Heart left ventricle (tissue), 16 donors: ENCODE measurements around the gene SLC16A4. TPM values are rescaled to one million over a fixed set of nuclear protein-coding genes. Genes with fewer than 3 reads are reported as not detected.
"Not testable (repeated sequence)": the region's sequence is repeated elsewhere in the genome, so short reads cannot be mapped to it uniquely, and the experiment has no call there.

ENCODE experiments used
- ATAC-seq, 4 donors: fragments of 200-7000 bp; cut with Tn5 transposase; one replicate each; pipeline ENCODE4 v1.9.1; 2020 to 2022; ENCODE audit warnings: moderate library complexity in 4 of 4, mild to moderate bottlenecking in 3 of 4, moderate number of reproducible peaks in 1 of 4
- DNase-seq, 5 donors: peaks; one replicate each; pipeline ENCODE4 v3.0.0-alpha.2; 2020
- H3K27ac ChIP-seq, 12 donors: fragments of 200-600 bp; sonication (generic) in 4 of 12; one replicate each; pipeline versions ENCODE4 v1.5.0 to v1.8.0; 2016 to 2022; ENCODE audit warnings: mild to moderate bottlenecking in 2 of 12
- H3K27me3 ChIP-seq, 9 donors: fragments of 200-600 bp; sonication (generic) in 2 of 9; one replicate each; pipeline versions ENCODE4 v1.5.1 to v1.8.0; 2016 to 2022; ENCODE audit warnings: mild to moderate bottlenecking in 3 of 9
- H3K36me3 ChIP-seq, 9 donors: fragments of 200-600 bp; sonication (generic) in 2 of 9; one replicate each; pipeline versions ENCODE4 v1.5.0 to v1.8.0; 2018 to 2022; ENCODE audit warnings: mild to moderate bottlenecking in 2 of 9
- H3K4me1 ChIP-seq, 12 donors: fragments of 200-600 bp; sonication (generic) in 4 of 12; one replicate each; pipeline versions ENCODE4 v1.5.0 to v1.8.0; 2016 to 2022; ENCODE audit warnings: mild to moderate bottlenecking in 3 of 12
- H3K4me3 ChIP-seq, 12 donors: fragments of 200-600 bp; sonication (generic) in 4 of 12; one replicate each; pipeline versions ENCODE4 v1.5.0 to v1.8.0; 2017 to 2022; ENCODE audit warnings: mild to moderate bottlenecking in 9 of 12, moderate library complexity in 4 of 12
- H3K9me3 ChIP-seq, 12 donors: fragments of 200-600 bp; sonication (generic) in 4 of 12; one replicate each; pipeline versions ENCODE4 v1.5.0 to v1.8.0; 2016 to 2022; ENCODE audit warnings: mild to moderate bottlenecking in 1 of 12
- POLR2A ChIP-seq, 2 donors: fragments of 450-650 bp; IDR thresholded peaks; one replicate each; pipeline ENCODE4 v1.6.1; 2017; ENCODE audit warnings: antibody characterized with exemption in 2 of 2, mild to moderate bottlenecking in 2 of 2, moderate library complexity in 2 of 2
- whole genome bisulfite sequencing, 4 donors: extraction: QIAGEN DNeasy Blood & Tissue Kit in 2 of 4; methylation state at CpG; one replicate each; pipeline versions ENCODE4 v1.1.5 to v1.1.7; 2013 to 2018; 5-methylcytosine and 5-hydroxymethylcytosine counted together
- intact Hi-C, 10 donors: fragments of 100-400 bp; cut with DNase I; formaldehyde crosslinking; loops; one replicate each; pipeline versions ENCODE4 v1.11.1 to v1.14.2; 2022
- polyA plus RNA-seq, 2 donors: library from polyadenylated mRNA; stranded (reverse); fragments of 200-250 nt; gene quantifications; one replicate each; pipeline ENCODE4 v1.2.3, GENCODE V29; 2013
- total RNA-seq, 9 donors: library from RNA; depleted of rRNA in 2 of 9; stranded (reverse); fragments of >200 nt in 2 of 9; fragmentation: NEBNext Ultra II Directional in 3 of 9; extraction: Animal tissue kit (Norgen Biotek cat#: 25700) in 3 of 9; gene quantifications; one replicate each; pipeline versions ENCODE4 v1.1.0 to v1.2.4, GENCODE V29; 2016 to 2023
- TF ChIP-seq, protein P1 (sequence below), 12 donors: fragments of 200-600 bp; sonication (generic) in 4 of 12; IDR thresholded peaks; one replicate each; pipeline versions ENCODE4 v1.5.0 to v1.8.0; 2018 to 2022; ENCODE audit warnings: antibody characterized with exemption in 12 of 12, mild to moderate bottlenecking in 5 of 12
- donor health status: ischemic (EF 13 %, LVEDD 7.1; RV severe dilation, severe dysfunction).
- donor health status: healthy with polysubstance abuse.
- donor health status: DM: no; HTN: yes; CAD: no.
- donor health status: DM: no; HTN: no; CAD: no.
- donor health status: ischemic (EF 25% LVEDD 6.9; RV normal size, moderate dysfunction).
- donor health status: ischemic (EF 25% LVEDD 5.7; RV mildly dilated, moderate dysfunction).
- donor health status: healthy.
- donor health status: DM: yes; HTN: yes; CAD: no.
- donor health status: ischemic (EF 35%, LVEDD 5.7; RV mildly dilated, moderate dysfunction).
- donor health status: nonischemic (EF 11% LVEDD 7.7; RV severe dilation, severe dysfunction).
- donor health status: DM: yes; HTN: yes; CAD: no.
- donor health status: PGD.
- donor health status: ischemic (EF 29% LVEDD 5.4; RV normal size, mild dysfunction).
- donor health status: nonischemic (EF 23%, LVEDD 6.1; RV moderate dilation, normal function).

Gene SLC16A4
- total and polyA plus RNA-seq, 11 donors = 1.00 to 4.8 (median 2.0) TPM

DNA sequence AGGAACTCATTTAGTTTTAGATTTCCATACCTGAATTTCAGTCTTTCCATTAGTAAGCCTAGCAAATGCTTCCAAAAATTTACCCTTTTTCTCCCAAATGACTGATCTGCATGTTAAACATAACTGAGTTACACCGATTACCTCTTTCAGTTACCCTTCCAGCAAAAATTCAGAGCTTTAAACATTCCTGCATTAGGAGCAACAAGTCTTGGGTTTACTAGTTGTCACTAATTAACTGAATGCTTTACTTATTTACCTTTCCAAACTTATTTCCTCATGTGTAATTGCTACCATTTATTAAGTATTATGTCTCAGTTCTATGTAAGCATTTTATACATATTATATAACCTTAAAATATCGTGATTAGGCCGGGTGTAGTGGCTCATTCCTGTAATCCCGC lies 13.6 kb upstream of the SLC16A4 start:
- TF ChIP-seq, protein P1, sequence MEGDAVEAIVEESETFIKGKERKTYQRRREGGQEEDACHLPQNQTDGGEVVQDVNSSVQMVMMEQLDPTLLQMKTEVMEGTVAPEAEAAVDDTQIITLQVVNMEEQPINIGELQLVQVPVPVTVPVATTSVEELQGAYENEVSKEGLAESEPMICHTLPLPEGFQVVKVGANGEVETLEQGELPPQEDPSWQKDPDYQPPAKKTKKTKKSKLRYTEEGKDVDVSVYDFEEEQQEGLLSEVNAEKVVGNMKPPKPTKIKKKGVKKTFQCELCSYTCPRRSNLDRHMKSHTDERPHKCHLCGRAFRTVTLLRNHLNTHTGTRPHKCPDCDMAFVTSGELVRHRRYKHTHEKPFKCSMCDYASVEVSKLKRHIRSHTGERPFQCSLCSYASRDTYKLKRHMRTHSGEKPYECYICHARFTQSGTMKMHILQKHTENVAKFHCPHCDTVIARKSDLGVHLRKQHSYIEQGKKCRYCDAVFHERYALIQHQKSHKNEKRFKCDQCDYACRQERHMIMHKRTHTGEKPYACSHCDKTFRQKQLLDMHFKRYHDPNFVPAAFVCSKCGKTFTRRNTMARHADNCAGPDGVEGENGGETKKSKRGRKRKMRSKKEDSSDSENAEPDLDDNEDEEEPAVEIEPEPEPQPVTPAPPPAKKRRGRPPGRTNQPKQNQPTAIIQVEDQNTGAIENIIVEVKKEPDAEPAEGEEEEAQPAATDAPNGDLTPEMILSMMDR (IDR thresholded peaks at IDR 0.05) = no peak
- no peak for TF ChIP-seq POLR2A (IDR thresholded peaks at IDR 0.05)
- Histone ChIP-seq H3K27me3 (no peaks in the 10 kb centered on the region), H3K4me1 (peaks cover 0 to 25% (median 18%) of the 10 kb centered on the region in 12 donors), H3K9me3 (no peaks in the 10 kb centered on the region), H3K27ac (no peak overlapping the region), H3K4me3 (no peak overlapping the region), H3K36me3 (peaks cover 0 to 68% (median 64%) of the 10 kb centered on the region in 9 donors)
- DNase-seq (no peak), ATAC-seq (no peak)
- 88 to 94% (median 91%) methylated on average over 4 of the region's 4 CpGs for WGBS, 4 donors
- intact Hi-C loops = loop anchor here in 2 of 10 donors (2.0 to 10.0 kb wide), 2 partner anchors 62 to 370 kb away; partner anchors contain the start of gene STRIP1 (in 1 of the 2)

DNA sequence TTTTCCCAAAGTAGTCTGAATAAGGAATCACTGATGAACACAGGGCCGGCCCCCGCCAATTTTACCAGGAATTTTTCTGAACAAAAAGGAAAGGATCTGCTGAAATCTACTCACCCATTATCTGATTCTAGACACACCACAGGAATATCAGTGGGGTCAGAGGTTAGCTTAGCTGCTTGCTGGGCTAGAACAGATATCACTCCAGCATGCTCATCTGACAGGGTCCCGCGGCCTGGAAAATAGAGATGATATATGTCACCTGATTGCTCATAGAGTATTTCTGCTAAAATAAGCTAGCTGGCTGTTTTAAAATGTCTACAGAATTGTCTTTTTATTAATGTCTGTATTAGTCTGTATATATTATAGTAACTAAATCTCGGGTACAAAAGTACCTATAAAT lies 13.0 kb upstream of the SLC16A4 start:
- 93 to 95% (median 94%) methylated on average over 5 of the region's 5 CpGs for WGBS, 4 donors
- no peak for TF ChIP-seq POLR2A (IDR thresholded peaks at IDR 0.05)
- TF ChIP-seq, protein P1 (IDR thresholded peaks at IDR 0.05) = no peak
- ATAC-seq (no peak), DNase-seq (no peak)
- Histone ChIP-seq H3K27ac (no peak overlapping the region), H3K27me3 (no peaks in the 10 kb centered on the region), H3K4me3 (no peak overlapping the region), H3K9me3 (no peaks in the 10 kb centered on the region), H3K4me1 (peaks cover 0 to 24% (median 18%) of the 10 kb centered on the region in 12 donors), H3K36me3 (peaks cover 0 to 74% (median 70%) of the 10 kb centered on the region in 9 donors)
- intact Hi-C loops = loop anchor here in 2 of 10 donors (2.0 to 10.0 kb wide), 2 partner anchors 61 to 369 kb away; partner anchors contain the start of gene STRIP1 (in 1 of the 2)

DNA sequence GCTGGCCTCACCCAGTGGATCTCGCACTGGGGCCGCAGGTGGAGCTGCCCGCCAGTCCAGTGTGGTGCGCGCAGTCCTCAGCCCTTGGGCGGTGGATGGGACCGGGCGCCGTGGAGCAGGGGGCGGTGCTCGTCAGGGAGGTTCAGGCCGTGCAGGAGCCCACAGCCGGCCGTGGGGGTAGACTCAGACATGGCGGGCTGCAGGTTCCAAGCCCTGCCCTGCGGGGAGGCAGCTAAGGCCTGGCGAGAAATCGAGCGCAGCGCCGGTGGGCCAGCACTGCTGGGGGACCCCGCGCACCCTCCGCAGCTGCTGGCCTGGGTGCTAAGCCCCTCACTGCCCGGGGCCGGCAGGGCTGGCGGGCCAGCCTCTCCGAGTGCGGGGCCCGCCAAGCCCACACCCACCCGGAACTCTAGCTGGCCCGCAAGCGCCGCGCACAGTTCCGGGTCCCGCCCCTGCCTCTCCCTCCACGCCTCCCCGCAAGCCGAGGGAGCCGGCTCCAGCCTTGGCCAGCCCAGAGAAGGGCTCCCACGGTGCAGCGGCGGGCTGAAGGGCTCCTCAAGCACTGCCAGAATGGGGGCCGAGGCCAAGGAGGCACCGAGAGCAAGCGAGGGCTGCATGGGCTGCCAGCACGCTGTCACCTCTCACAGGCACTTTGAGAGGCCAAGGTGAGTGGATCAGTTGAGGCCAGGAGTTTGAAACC lies 5.6 kb upstream of the SLC16A4 start:
- intact Hi-C loops, H3K4me1 ChIP-seq, H3K4me3 ChIP-seq, DNase-seq, H3K9me3 ChIP-seq, H3K27ac ChIP-seq, ATAC-seq, H3K27me3 ChIP-seq: not testable (repeated sequence)
- H3K36me3 ChIP-seq = peaks cover 0 to 67% (median 35%) of the 10 kb centered on the region in 9 donors
- WGBS, 4 donors = 94 to 99% (median 97%) methylated on average over 18 to 48 of the region's 48 CpGs

DNA sequence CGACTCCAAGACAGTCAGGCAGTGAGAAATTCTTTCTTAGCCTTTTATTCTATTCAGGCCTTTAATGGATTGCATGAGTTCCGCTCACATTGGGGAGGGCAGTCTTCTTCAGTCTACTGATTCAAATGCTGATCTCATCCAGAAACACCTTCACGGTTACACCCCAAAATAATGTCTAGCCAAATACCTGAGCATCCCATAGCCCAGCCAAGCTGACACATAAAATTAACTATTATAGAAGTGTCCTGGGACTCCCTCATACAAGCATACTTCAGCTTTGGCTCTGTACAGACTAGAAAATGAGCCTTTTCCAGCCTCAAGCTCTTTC lies 3.6 kb upstream of the SLC16A4 start:
- DNase-seq (no peak), ATAC-seq (no peak)
- Histone ChIP-seq H3K36me3 (peaks cover 0 to 47% (median 16%) of the 10 kb centered on the region in 9 donors), H3K9me3 (no peaks in the 10 kb centered on the region), H3K4me1 (peaks cover 0 to 4% (median 0%) of the 10 kb centered on the region in 12 donors), H3K4me3 (no peak overlapping the region), H3K27me3 (no peaks in the 10 kb centered on the region), H3K27ac (no peak overlapping the region)
- intact Hi-C loops = loop anchor here in 1 of 10 donors (5.0 kb wide), 1 partner anchor 42 kb away; no protein-coding TSS in a partner anchor
- TF ChIP-seq POLR2A (IDR thresholded peaks at IDR 0.05) = no peak
- TF ChIP-seq, protein P1 (IDR thresholded peaks at IDR 0.05) = no peak
- 90 to 95% (median 94%) methylated on average over 3 of the region's 3 CpGs for whole genome bisulfite sequencing, 4 donors
